Activated B cell treated with CpG ODN at 0.5 μM for 24 hours (primary cell): ENCODE measurements around the gene DENND5A. TPM values are rescaled to one million over a fixed set of nuclear protein-coding genes. Genes with fewer than 3 reads are reported as not detected.
A peak's percentile ranks its signal among the peaks of the same experiment; 100 is the strongest.

Experiments
- ATAC-seq: fragments of 200-7000 bp; cut with Tn5 transposase; one replicate; pipeline ENCODE4 v1.10.0; 2021; ENCODE audit warnings: low read depth, mild to moderate bottlenecking, moderate library complexity
- CTCF ChIA-PET: fragments of 350-600 bp; sonication (Branson Sonifier 250); formaldehyde crosslinking; loops from one replicate; lab custom pipeline; 2021; ENCODE audit warnings: antibody characterized with exemption; lab: Charles Lee
- POLR2A ChIA-PET: fragments of 350-600 bp; sonication (Branson Sonifier 250); formaldehyde crosslinking; loops from one replicate; lab custom pipeline; 2021; ENCODE audit warnings: antibody characterized with exemption; lab: Charles Lee
- DNase-seq: peaks from one replicate; pipeline ENCODE4 v3.0.0; 2022
- H3K27ac Mint-ChIP-seq: one replicate; pipeline ENCODE4 v1.8.0; 2020; ENCODE audit warnings: mixed read lengths
- H3K27me3 Mint-ChIP-seq: one replicate; pipeline ENCODE4 v1.8.0; 2021; ENCODE audit warnings: mixed read lengths
- H3K36me3 Mint-ChIP-seq: one replicate; pipeline ENCODE4 v1.8.0; 2021; ENCODE audit warnings: low read depth, mixed read lengths
- H3K4me1 Mint-ChIP-seq: one replicate; pipeline ENCODE4 v1.8.0; 2021; ENCODE audit warnings: mixed read lengths
- H3K4me3 Mint-ChIP-seq: one replicate; pipeline ENCODE4 v1.8.0; 2020; ENCODE audit warnings: mild to moderate bottlenecking, mixed read lengths
- H3K9me3 Mint-ChIP-seq: one replicate; pipeline ENCODE4 v1.8.0; 2020; ENCODE audit warnings: mixed read lengths
- intact Hi-C: fragments of 100-400 bp; cut with micrococcal nuclease; formaldehyde crosslinking; loops from one replicate; pipeline ENCODE4 v1.15.1; 2024
- total RNA-seq: library from RNA; stranded (reverse); gene quantifications from 2 replicates; pipeline ENCODE4 v1.2.3, GENCODE V29; 2022
- TF ChIP-seq, protein P1 (sequence below): fragments of 200-600 bp; IDR thresholded peaks from one replicate; pipeline ENCODE4 v1.8.0; 2022; ENCODE audit warnings: antibody characterized with exemption, mild to moderate bottlenecking

DENND5A gene
- total RNA-seq, 1 donor from 2014 or later = 24.4 TPM

DNA sequence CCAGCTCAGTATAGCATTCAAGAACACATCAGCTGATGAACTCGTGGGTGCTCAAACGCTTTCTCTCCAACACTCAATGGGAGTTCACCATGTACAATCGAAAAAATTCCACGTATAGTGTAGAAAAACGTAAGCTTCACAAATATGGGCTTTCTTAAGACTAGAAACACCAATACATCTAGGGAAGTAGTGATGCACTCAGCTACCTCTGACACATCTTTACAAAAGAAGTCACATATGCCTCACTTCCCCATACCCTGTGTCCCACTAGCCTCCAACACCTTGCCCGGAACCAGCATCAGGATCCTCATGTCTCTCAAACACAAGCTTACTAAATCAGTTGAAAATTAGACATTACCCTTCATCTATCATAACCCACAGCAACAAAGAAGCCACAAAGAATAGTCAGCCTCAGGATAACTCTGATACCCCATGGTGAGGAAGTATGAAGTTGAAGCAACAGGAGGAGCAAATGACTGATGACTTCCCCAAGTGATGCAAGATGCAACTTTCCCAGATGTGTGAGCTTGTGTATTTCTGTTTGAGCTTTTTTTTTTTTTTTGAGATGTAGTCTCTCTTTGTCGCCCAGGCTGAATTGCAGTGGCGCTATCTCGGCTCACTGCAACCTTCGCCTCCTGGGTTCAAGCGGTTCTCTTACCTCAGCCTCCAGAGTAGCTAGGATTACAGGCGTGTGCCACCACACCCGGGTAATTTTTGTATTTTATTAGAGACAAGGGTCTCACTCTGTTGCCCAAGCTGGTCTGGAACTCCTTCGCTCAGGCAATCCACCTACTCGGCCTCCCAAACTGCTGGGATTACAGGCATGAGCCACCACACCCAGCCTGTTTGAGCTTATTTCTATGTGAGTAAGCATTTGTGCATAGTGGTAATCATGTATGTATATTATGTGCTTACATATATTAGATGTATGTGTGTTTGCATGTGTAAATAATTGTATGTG, 8.5 kb upstream of the DENND5A start:
- Mint-ChIP-seq H3K27ac (no peak overlapping the region), H3K4me1 (no peaks in the 10 kb centered on the region), H3K9me3 (no peaks in the 10 kb centered on the region), H3K27me3 (no peaks in the 10 kb centered on the region), H3K4me3 (no peak overlapping the region), H3K36me3 (peaks cover 2% of the 10 kb centered on the region)
- CTCF ChIA-PET = no interaction called here
- no peak for DNase-seq
- intact Hi-C loops = no loop called here
- TF ChIP-seq, protein P1, sequence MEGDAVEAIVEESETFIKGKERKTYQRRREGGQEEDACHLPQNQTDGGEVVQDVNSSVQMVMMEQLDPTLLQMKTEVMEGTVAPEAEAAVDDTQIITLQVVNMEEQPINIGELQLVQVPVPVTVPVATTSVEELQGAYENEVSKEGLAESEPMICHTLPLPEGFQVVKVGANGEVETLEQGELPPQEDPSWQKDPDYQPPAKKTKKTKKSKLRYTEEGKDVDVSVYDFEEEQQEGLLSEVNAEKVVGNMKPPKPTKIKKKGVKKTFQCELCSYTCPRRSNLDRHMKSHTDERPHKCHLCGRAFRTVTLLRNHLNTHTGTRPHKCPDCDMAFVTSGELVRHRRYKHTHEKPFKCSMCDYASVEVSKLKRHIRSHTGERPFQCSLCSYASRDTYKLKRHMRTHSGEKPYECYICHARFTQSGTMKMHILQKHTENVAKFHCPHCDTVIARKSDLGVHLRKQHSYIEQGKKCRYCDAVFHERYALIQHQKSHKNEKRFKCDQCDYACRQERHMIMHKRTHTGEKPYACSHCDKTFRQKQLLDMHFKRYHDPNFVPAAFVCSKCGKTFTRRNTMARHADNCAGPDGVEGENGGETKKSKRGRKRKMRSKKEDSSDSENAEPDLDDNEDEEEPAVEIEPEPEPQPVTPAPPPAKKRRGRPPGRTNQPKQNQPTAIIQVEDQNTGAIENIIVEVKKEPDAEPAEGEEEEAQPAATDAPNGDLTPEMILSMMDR = no peak
- no peak for ATAC-seq
- POLR2A ChIA-PET = interaction anchor here (0.8 kb wide), 1 partner anchor 9 kb away, joined by 3 read pairs; the partner anchor contains the start of gene DENND5A

DNA sequence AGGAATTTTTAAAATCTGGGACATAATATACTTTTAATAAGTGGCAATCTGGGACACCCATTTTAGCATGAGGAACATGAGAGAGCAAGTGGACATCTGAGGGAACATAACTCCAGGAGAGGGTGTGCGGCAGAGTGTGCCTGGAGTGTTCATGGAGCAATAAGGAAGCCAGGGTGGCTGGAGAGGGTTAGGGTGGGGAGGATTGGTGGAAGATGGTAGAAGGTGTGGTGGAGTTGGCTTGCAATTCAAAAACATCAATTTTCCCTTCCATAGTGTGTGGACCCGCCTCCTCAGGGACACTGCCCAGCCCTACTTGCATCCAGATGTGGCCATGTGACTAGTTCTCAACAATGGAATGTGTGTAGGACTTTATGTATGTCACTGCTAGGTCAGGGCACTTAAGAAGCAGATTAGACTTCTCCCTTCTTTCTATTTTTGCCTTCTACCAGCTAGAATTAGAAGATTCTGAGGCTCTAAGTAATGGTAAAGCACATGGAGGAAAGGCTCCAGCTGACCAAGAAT, 4.4 kb upstream of the DENND5A start:
- CTCF ChIA-PET = no interaction called here
- POLR2A ChIA-PET = no interaction called here
- Mint-ChIP-seq H3K36me3 (peaks cover under 1% of the 10 kb centered on the region), H3K9me3 (no peaks in the 10 kb centered on the region), H3K27ac (no peak overlapping the region), H3K27me3 (no peaks in the 10 kb centered on the region), H3K4me3 (no peak overlapping the region), H3K4me1 (peaks cover 6% of the 10 kb centered on the region)
- ATAC-seq = no peak
- DNase-seq = no peak
- intact Hi-C loops = no loop called here
- TF ChIP-seq, protein P1 = no peak

DNA sequence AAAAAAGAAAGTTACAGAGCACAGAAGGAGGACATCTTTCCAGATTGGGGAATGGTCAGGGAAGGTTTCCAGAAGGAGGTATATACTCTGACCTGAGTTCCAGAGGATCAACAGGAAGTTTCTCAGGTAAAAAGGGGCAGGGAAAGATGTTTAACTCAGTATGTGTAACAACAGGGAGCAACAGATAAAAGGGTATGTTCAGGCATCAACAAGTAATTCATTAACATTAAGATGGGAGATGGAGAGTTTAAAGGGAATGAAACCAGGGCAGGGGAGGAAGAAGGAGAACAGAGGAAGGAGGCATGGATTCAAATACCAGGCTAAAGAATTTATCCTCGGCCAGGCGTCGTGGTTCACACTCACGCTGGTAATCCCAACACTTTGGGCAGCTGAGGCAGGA, 2.5 kb upstream of the DENND5A start:
- CTCF ChIA-PET = no interaction called here
- no peak for DNase-seq
- intact Hi-C loops = no loop called here
- peaks cover 17% of the 10 kb centered on the region for H3K4me1 Mint-ChIP-seq
- H3K27me3 Mint-ChIP-seq = no peaks in the 10 kb centered on the region
- H3K9me3 Mint-ChIP-seq = no peaks in the 10 kb centered on the region
- TF ChIP-seq, protein P1 = no peak
- no peak for ATAC-seq
- H3K27ac Mint-ChIP-seq = no peak overlapping the region
- H3K4me3 Mint-ChIP-seq = no peak overlapping the region
- peaks cover 6% of the 10 kb centered on the region for H3K36me3 Mint-ChIP-seq
- POLR2A ChIA-PET = no interaction called here

DNA sequence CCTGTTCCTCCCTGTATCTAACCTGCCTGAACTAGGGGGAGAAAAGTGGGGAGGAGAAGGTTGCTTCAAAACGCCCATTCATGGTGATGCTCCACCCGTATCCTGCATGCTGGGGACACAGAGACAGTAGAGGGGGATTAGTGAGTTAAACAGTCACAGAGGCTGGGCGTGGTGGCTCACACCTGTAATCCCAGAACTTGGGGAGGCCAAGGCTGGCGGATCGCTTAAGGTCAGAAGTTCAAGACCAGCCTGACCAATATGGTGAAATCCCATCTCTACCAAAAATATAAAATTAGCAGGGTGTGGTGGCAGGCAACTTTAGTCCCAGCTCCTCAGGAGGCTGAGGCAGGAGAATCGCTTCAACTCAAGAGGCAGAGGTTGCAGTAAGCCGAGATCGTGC, 1.8 kb upstream of the DENND5A start:
- H3K4me3 Mint-ChIP-seq = peak overlapping the region; percentile 36
- CTCF ChIA-PET = no interaction called here
- DNase-seq (no peak), ATAC-seq (no peak)
- H3K36me3 Mint-ChIP-seq = peaks cover 6% of the 10 kb centered on the region
- peaks cover 22% of the 10 kb centered on the region for H3K4me1 Mint-ChIP-seq
- no peaks in the 10 kb centered on the region for H3K27me3 Mint-ChIP-seq
- H3K9me3 Mint-ChIP-seq = no peaks in the 10 kb centered on the region
- TF ChIP-seq, protein P1 = no peak
- no peak overlapping the region for H3K27ac Mint-ChIP-seq
- POLR2A ChIA-PET = no interaction called here
- intact Hi-C loops = no loop called here

DNA sequence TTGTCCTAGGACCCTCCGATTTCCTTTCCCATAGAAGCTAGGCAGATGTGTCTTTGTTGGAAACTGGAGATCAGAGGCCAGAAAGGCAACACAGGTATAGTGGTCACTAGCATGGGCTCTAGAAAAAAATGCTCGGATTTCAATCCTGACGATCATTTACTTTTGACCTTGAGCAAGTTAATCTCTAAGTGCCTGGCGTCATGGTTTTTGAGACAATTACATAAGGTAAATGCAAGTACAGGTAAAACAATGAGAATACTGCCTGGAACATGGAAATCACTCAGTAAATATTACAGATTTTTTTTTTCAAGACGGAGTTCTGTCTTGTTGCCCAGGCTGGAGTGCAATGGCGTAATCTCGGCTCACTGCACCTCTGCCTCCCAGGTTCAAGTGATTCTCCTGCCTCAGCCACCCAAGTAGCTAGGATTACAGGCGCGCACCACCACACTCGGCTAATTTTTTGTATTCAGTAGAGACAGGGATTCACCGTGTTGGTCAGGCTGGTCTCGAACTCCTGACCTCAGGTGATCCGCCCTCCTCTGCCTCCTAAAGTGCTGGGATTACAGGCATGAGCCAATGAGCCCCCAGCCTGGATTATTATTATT, 1.1 kb upstream of the DENND5A start:
- intact Hi-C loops = no loop called here
- POLR2A ChIA-PET = interaction anchor here (1.0 to 2.7 kb wide), 2 partner anchors 98 to 195 kb away, joined by 4 to 16 read pairs; partner anchors contain the start of gene ZNF143

More for the DNA sequence above, 1.1 kb upstream of the DENND5A start:
- peak overlapping the region; percentile 57 for H3K27ac Mint-ChIP-seq
- H3K27me3 Mint-ChIP-seq = no peaks in the 10 kb centered on the region
- H3K36me3 Mint-ChIP-seq = peaks cover 6% of the 10 kb centered on the region
- CTCF ChIA-PET = no interaction called here
- TF ChIP-seq, protein P1 = no peak
- peak overlapping the region; percentile 81 for H3K4me3 Mint-ChIP-seq
- ATAC-seq = no peak
- no peak for DNase-seq
- no peaks in the 10 kb centered on the region for H3K9me3 Mint-ChIP-seq
- peaks cover 29% of the 10 kb centered on the region for H3K4me1 Mint-ChIP-seq
